ENCODE results near the gene PKN1. TPM values are rescaled to one million over a fixed set of nuclear protein-coding genes. Genes with fewer than 3 reads are reported as not detected.

The PKN1 gene
- total and polyA plus RNA-seq, 10 of the 15 experiments (the other 5 are each of a cell fraction or from before 2014, with no cell fraction given), result 1.0 to 189 (median 52.7) TPM

GRCh38 chr19:14401468-14402195 is 31.5 kb upstream of the PKN1 start:
- no peaks in the 10 kb centered on the region for H4K20me1 ChIP-seq (ENCODE audit: control insufficient read depth, insufficient read depth)
- CTCF ChIA-PET, result interaction anchor here (0.7 to 7.1 kb wide), 3 partner anchors 40 to 284 kb away, joined by 5 to 125 read pairs (median 9); no protein-coding TSS in a partner anchor
- intact Hi-C loops (cut with micrococcal nuclease; ENCODE audit: unreplicated experiment), result no loop called here
- H3K27ac ChIP-seq (ENCODE audit: control insufficient read depth, insufficient read depth), result no peak overlapping the region
- H3K4me3 ChIP-seq, result no peak overlapping the region
- H3K36me3 ChIP-seq (ENCODE audit: control insufficient read depth in 2 of 2, insufficient read depth in 2 of 2, low read length in 1 of 2), result peaks cover 16 to 22% of the 10 kb centered on the region in 2 experiments
- H3K27me3 ChIP-seq (replicated peaks in 1 of 2; ENCODE audit: control insufficient read depth in 2 of 2, insufficient read depth in 2 of 2, low read length in 1 of 2), result no peaks in the 10 kb centered on the region
- no peak for DNase-seq (ENCODE audit: low read depth, low spot score)
- 98% methylated on average over 18 of the region's 18 CpGs for WGBS (ENCODE audit: insufficient coverage, insufficient replicate concordance, low lambda C conversion rate, missing lambda C conversion rate)
- H3K9ac ChIP-seq (ENCODE audit: control insufficient read depth, insufficient read depth, low read length), result no peak overlapping the region
- no peak overlapping the region for H2AFZ ChIP-seq (ENCODE audit: control insufficient read depth, low read depth, low read length)
- ATAC-seq, result no peak
- POLR2A ChIA-PET, result interaction anchor here (1.1 kb wide), 1 partner anchor 13 kb away, joined by 3 read pairs; no protein-coding TSS in a partner anchor
- in situ Hi-C loops (cut with MboI), result no loop called here
- H3K79me2 ChIP-seq (ENCODE audit: control insufficient read depth, insufficient read depth, low read length), result no peaks in the 10 kb centered on the region
- TF ChIP-seq HCFC1 (IDR thresholded peaks at IDR 0.05; ENCODE audit: low read length) (no peak), ESRRA (IDR thresholded peaks at IDR 0.05; ENCODE audit: low read length) (no peak), LARP7 (IDR thresholded peaks at IDR 0.05) (no peak), NR2C1 (IDR thresholded peaks at IDR 0.05) (no peak), CEBPZ (IDR thresholded peaks at IDR 0.05; ENCODE audit: low read depth, low read length) (no peak), POLR2A (IDR thresholded peaks at IDR 0.05; ENCODE audit: low read depth, low read length) (no peak), NFYA (IDR thresholded peaks at IDR 0.05; ENCODE audit: borderline replicate concordance, low read depth, low read length) (no peak), NR2C2 (IDR thresholded peaks at IDR 0.05; ENCODE audit: borderline replicate concordance, control insufficient read depth, insufficient read length, low read depth) (no peak), IKZF2 (IDR thresholded peaks at IDR 0.05) (no peak), STAT1 (conservative IDR thresholded peaks at IDR 0.05) (no peak)
- H3K9me3 ChIP-seq (replicated peaks; ENCODE audit: control insufficient read depth, insufficient read depth, low read length), result no peaks in the 10 kb centered on the region; the same call in 2 of the 3 replicates
- RAD21 ChIA-PET (ENCODE audit: unreplicated experiment), result interaction anchor here (0.8 to 1.0 kb wide), 3 partner anchors 31 to 53 kb away, joined by 3 to 4 read pairs (median 3); no protein-coding TSS in a partner anchor
- no TSS peak for BruUV-seq (replicated peaks)
- no peak for FAIRE-seq
- SMC1A ChIA-PET (ENCODE audit: uncharacterized antibody, unreplicated experiment), result interaction anchor here (1.0 to 1.4 kb wide), 3 partner anchors 9 to 54 kb away, joined by 3 to 4 read pairs (median 4); no protein-coding TSS in a partner anchor
- H3K4me1 ChIP-seq (ENCODE audit: control insufficient read depth, insufficient read depth, low read length), result peaks cover 5% of the 10 kb centered on the region; the same call in 1 of the 2 replicates
- H3K4me2 ChIP-seq (ENCODE audit: control insufficient read depth, insufficient read depth), result no peak overlapping the region

Data from GM12878 (cell line).